A549 treated with AZD2906 at 1 μM for 4 hours (cell line): ENCODE measurements around the gene MS4A8. TPM values are rescaled to one million over a fixed set of nuclear protein-coding genes. Genes with fewer than 3 reads are reported as not detected.

Experiments
- total RNA-seq: library from RNA; stranded (reverse); fragments of 200-300 nt; extraction: Qiagen RNA extraction; gene quantifications from 5 replicates; pipeline ENCODE4 v1.2.3, GENCODE V29; 2022

MS4A8 gene, protein sequence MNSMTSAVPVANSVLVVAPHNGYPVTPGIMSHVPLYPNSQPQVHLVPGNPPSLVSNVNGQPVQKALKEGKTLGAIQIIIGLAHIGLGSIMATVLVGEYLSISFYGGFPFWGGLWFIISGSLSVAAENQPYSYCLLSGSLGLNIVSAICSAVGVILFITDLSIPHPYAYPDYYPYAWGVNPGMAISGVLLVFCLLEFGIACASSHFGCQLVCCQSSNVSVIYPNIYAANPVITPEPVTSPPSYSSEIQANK
- not detected in 5 replicates for total RNA-seq

DNA sequence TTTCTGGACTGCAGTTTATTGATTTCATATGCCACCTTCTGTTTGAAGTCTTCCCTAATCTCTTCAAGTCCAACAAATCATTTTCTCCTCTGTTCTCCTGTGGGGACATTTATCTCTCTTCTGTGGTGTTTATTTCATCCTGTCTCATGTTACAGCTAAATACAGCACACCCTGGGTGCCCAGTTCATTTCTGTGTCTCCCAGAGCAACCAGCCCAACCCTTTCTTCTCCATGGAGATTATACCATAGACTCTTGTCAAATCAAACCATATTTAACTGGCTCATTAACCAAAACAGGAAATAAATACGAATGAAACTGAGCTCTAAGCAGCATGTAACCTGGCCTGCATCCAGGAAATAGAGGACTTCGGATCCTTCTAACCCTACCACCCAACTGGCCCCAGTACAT lies at the start of gene MS4A8:
TSS of gene MS4A8 (plus strand) at position 329 of the 408 bp plus-strand sequence. CDS start 1,249 bp downstream, outside the sequence.

DNA sequence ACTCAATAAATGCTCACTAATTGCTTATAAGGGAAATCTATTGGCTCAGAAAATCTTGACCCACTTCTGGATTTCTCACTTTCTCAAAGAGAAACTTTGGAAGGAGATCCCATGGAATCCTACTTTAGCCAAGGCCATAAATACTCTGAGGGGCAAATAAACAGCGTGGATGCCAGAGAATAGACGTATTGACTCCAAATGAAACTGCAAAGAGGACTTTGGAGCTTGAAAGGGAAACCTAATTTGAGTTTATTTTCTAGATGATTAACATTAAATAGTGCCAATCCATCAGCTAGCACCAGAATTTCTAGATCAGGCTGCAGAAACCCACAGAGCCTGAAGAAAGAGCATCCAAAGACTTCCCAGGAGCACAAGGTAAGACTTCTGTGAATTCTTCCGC lies 25.0 kb downstream of the MS4A8 start, which contains the start of gene MS4A18:
TSS of gene MS4A18 (plus strand) at position 301 of the 400 bp plus-strand sequence.

DNA sequence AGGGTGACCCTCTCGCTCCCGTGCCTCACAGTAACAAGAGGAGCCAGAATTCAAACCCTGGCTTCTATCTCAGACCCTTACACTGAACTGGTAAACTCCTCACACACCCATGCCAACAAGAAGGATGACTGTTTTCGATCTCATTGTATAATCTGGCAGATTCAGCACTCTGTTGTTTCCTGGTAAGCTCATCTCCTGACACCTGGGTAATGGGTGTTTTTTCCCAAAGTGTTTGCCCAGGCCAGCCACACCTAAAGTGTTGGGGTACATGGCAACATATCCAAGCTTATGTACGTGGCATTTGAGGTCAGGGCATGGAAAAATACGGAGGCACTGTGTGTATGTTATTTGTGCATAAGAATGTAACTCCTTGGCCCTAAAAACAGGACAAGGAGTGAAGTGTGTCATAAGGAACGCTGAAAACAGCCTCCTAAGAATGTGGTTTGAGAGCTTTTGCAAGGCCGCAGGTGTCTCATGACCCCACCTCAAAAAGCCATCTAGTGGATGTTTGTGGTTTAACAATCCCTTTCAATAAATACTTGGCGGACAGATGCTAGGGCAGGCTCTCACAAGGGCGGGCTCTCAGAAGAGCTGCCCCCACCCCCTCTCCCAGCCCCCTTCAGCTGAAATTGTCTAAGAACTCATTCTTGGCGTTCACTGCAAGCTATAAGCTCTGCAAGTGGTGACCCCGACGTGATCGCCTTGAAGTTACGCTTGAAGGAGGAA lies 57.1 kb downstream of the MS4A8 start, which contains the start of gene MS4A15:
TSS of gene MS4A15 (plus strand) at position 561 of the 726 bp plus-strand sequence. CDS start 6,867 bp downstream, outside the sequence.

Other genes starting within 250 kb of the MS4A8 start
- gene MS4A1, start 243.8 kb upstream of the MS4A8 start, total RNA-seq: not detected in 5 replicates
- not detected in 5 replicates for gene MS4A12, start 206.8 kb upstream of the MS4A8 start, total RNA-seq
- not detected in 5 replicates for gene MS4A13, start 184.2 kb upstream of the MS4A8 start, total RNA-seq
- not detected in 5 replicates for gene MS4A18, start 25.1 kb downstream of the MS4A8 start, total RNA-seq
- gene MS4A15, start 57.3 kb downstream of the MS4A8 start, total RNA-seq: 0.06 TPM in 1 of 5 replicates, not detected in the others
- gene MS4A10, start 85.7 kb downstream of the MS4A8 start, total RNA-seq: not detected in 5 replicates
- 82.9 to 107 TPM (median 95.2 TPM) in 5 replicates for gene CCDC86, start 142.5 kb downstream of the MS4A8 start, total RNA-seq
- 0.06 to 0.09 TPM (median 0.07 TPM) in 4 of 5 replicates, not detected in the other for gene PTGDR2, start 156.3 kb downstream of the MS4A8 start, total RNA-seq
- 0.09 to 0.69 TPM (median 0.13 TPM) in 5 replicates for gene ZP1, start 167.9 kb downstream of the MS4A8 start, total RNA-seq
- gene PRPF19, start 207.0 kb downstream of the MS4A8 start, total RNA-seq: 159 to 188 TPM (median 175 TPM) in 5 replicates
- 107 to 136 TPM (median 130 TPM) in 5 replicates for gene TMEM109, start 214.5 kb downstream of the MS4A8 start, total RNA-seq
- 91.8 to 138 TPM (median 121 TPM) in 5 replicates for gene TMEM132A, start 224.8 kb downstream of the MS4A8 start, total RNA-seq